H1 (cell line): ENCODE data around the gene RMND5A. TPM values are rescaled to one million over a fixed set of nuclear protein-coding genes. Genes with fewer than 3 reads are reported as not detected.

Experiments used
- GABPA ChIP-seq: IDR thresholded peaks from 2 replicates; pipeline ENCODE4 v1.6.1; 2011; ENCODE audit warnings: mild to moderate bottlenecking, low read length, moderate library complexity, borderline replicate concordance; ENCODE audit not compliant: insufficient read depth
- HDAC6 ChIP-seq: IDR thresholded peaks from one replicate; pipeline ENCODE4 v1.7.1; 2012; ENCODE audit warnings: low read depth, mild to moderate bottlenecking, inconsistent platforms, low read length, moderate library complexity
- JUND ChIP-seq: IDR thresholded peaks from 2 replicates; pipeline ENCODE4 v1.6.1; 2011; ENCODE audit warnings: mild to moderate bottlenecking, improper control_type of control experiment, low read length
- KDM5A ChIP-seq: fragments of 200-600 bp; IDR thresholded peaks from 2 replicates; pipeline ENCODE4 v1.7.1; 2012; ENCODE audit warnings: mild to moderate bottlenecking, low read length, inconsistent platforms, mixed read lengths
- POLR2A ChIP-seq, 2 experiments: IDR thresholded peaks; 1 replicate in 1 of 2; 2 replicates in 1 of 2; pipeline ENCODE4 v1.6.1; 2011; ENCODE audit warnings: low read depth in 2 of 2, low read length in 2 of 2, mild to moderate bottlenecking in 2 of 2; ENCODE audit errors: control extremely low read depth in 1 of 2
- SP4 ChIP-seq: IDR thresholded peaks from 2 replicates; pipeline ENCODE4 v1.6.1; 2012; ENCODE audit warnings: low read length, inconsistent platforms
- TCF12 ChIP-seq: IDR thresholded peaks from 2 replicates; pipeline ENCODE4 v1.6.1; 2011; ENCODE audit warnings: low read depth, mild to moderate bottlenecking, low read length
- ZNF274 ChIP-seq: IDR thresholded peaks from 2 replicates; pipeline ENCODE4 v1.7.0; 2012; ENCODE audit warnings: low read length, borderline replicate concordance; ENCODE audit errors: extremely low read depth
- polyA plus RNA-seq, 7 experiments: library from polyadenylated mRNA; depleted of rRNA in 3 of 7; stranded (reverse) in 5 of 7; unstranded in 2 of 7; fragments of >200 nt in 5 of 7; fragments of 200-250 nt in 2 of 7; gene quantifications; 1 replicate in 5 of 7; 2 replicates in 1 of 7; 4 replicates in 1 of 7; pipeline versions ENCODE4 v1.2.1 to v1.2.3, GENCODE V29; 2011 to 2013; ENCODE audit warnings: missing spikeins in 2 of 7, mixed read lengths in 2 of 7
- total RNA-seq: library from RNA; stranded (reverse); fragmentation: NEBNext Ultra II Directional; extraction: Animal tissue kit (Norgen Biotek cat#: 25700); gene quantifications from 2 replicates; pipeline ENCODE4 v1.2.1, GENCODE V29; 2021

The RMND5A gene
- total and polyA plus RNA-seq, 2 of the 8 experiments (the other 6 are each of a cell fraction or from before 2014, with no cell fraction given) = 21.0 to 66.2 TPM

DNA sequence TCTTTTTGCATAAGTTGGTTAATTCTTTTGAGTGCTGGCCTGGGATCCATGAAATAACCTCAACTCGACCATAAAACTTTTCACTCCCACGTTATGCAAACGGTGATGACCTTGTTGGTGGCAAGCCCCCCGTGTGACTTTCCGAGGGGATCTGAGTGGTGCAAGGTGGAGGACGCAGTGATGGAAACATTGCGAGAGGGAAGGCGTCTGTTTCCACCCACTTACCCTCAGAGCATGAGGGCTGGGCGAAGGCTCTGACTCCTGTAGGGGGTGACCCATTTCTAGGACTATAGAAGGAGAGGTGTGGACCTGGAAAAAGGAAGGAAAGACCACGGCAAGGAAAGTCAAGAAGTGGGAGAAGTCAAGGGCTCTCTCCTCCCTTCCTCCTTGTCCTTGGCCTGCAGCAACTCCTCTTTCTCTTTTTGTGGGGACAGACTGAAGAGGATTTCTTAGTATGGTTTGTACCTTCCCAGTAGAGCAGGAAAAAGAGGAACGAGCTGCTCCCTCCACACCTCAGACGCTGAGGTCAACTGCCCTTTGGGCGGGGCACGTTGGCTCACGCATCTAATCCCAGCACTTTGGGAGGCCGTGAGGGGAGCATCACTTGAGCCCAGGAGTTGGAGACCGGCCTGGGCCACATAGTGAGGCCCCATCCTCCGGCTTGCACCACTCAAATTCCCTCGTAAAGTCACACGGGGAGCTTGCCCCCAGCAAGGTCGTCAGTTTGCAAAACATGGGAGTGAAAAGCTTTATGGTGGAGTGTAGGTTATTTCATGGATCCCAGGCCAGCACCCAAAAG lies 86.2 kb downstream of the RMND5A start (continued):
- TF ChIP-seq JUND (no peak), KDM5A (no peak), TCF12 (no peak), HDAC6 (no peak), SP4 (no peak), ZNF274 (no peak), GABPA (no peak), POLR2A (IDR thresholded peaks at IDR 0.05; ENCODE audit: control extremely low read depth in 1 of 2, low read depth in 2 of 2, low read length in 2 of 2) (no peak)
